Endodermal cell (in vitro differentiated cells): Measurements from ENCODE around the gene RHOB. TPM values are rescaled to one million over a fixed set of nuclear protein-coding genes. Genes with fewer than 3 reads are reported as not detected.

Experiments
- DNase-seq: peaks from one replicate; pipeline ENCODE4 v3.0.0-alpha.2; 2017
- H3K27ac ChIP-seq: 2 replicates; pipeline ENCODE4 v1.5.1; 2013; ENCODE audit warnings: mild to moderate bottlenecking, low read depth, low read length, moderate library complexity
- H3K27me3 ChIP-seq: 2 replicates; pipeline ENCODE4 v1.6.1; 2013; ENCODE audit warnings: mild to moderate bottlenecking, low read length, moderate library complexity; ENCODE audit not compliant: insufficient read depth, control insufficient read depth, poor library complexity, severe bottlenecking
- H3K36me3 ChIP-seq: 2 replicates; pipeline ENCODE4 v1.7.0; 2013; ENCODE audit warnings: mild to moderate bottlenecking, low read length, moderate library complexity; ENCODE audit not compliant: control insufficient read depth, insufficient read depth
- H3K4me1 ChIP-seq: one replicate; pipeline ENCODE4 v1.7.0; 2013; ENCODE audit warnings: low read length; ENCODE audit not compliant: control insufficient read depth, insufficient read depth
- H3K4me3 ChIP-seq: 2 replicates; pipeline ENCODE4 v1.5.1; 2013; ENCODE audit warnings: mild to moderate bottlenecking, low read length, moderate library complexity
- H3K9ac ChIP-seq: 2 replicates; pipeline ENCODE4 v1.6.1; 2013; ENCODE audit warnings: mild to moderate bottlenecking, low read length, moderate library complexity; ENCODE audit not compliant: poor library complexity, severe bottlenecking; ENCODE audit errors: extremely low read depth
- H3K9me3 ChIP-seq: 2 replicates; pipeline ENCODE4 v1.6.1; 2013; ENCODE audit warnings: mild to moderate bottlenecking, low read length, moderate library complexity; ENCODE audit not compliant: control insufficient read depth
- H3K27ac Mint-ChIP-seq: 2 replicates; pipeline ENCODE4 v1.8.0; 2020; ENCODE audit warnings: mixed read lengths
- H3K27me3 Mint-ChIP-seq: 2 replicates; pipeline ENCODE4 v1.8.0; 2021; ENCODE audit warnings: mild to moderate bottlenecking, mixed read lengths; ENCODE audit not compliant: insufficient read depth
- H3K36me3 Mint-ChIP-seq: 2 replicates; pipeline ENCODE4 v1.8.0; 2020; ENCODE audit warnings: low read depth, mixed read lengths
- H3K4me1 Mint-ChIP-seq: 2 replicates; pipeline ENCODE4 v1.8.0; 2020; ENCODE audit warnings: mixed read lengths
- H3K4me3 Mint-ChIP-seq: 2 replicates; pipeline ENCODE4 v1.8.0; 2020; ENCODE audit warnings: mild to moderate bottlenecking, moderate library complexity, mixed read lengths
- H3K9me3 Mint-ChIP-seq: 2 replicates; pipeline ENCODE4 v1.8.0; 2020; ENCODE audit warnings: mild to moderate bottlenecking, mixed read lengths
- CTCF ChIP-seq: fragments of 200-600 bp; sonication (generic); conservative IDR thresholded peaks from 2 replicates; pipeline ENCODE4 v1.5.0; 2021; ENCODE audit warnings: antibody characterized with exemption, mild to moderate bottlenecking
- WGBS, 2 experiments: methylation state at CpG; one replicate each; pipeline versions ENCODE4 v1.1.5 to v1.1.7; 2013; ENCODE audit warnings: missing lambda C conversion rate in 2 of 2, mixed read lengths in 1 of 2; ENCODE audit not compliant: insufficient coverage in 1 of 2, insufficient read length in 1 of 2; 5-methylcytosine and 5-hydroxymethylcytosine counted together
- total RNA-seq, 2 donors: library from RNA; stranded (reverse); fragmentation: NEBNext Ultra II Directional in 1 of 2; extraction: Animal tissue kit (Norgen Biotek cat#: 25700) in 1 of 2; gene quantifications; 2 replicates in 1 of 2; 3 replicates in 1 of 2; pipeline ENCODE4 v1.2.1, GENCODE V29; 2021

The RHOB gene
- total RNA-seq, 2 donors from 2014 or later = 25.6 to 47.0 TPM

GRCh38 chr2:20421988-20422370 lies 24.9 kb upstream of the RHOB start:
- H3K27ac Mint-ChIP-seq = no peak overlapping the region
- no peak for DNase-seq

GRCh38 chr2:20422402-20423271 lies 24.2 kb upstream of the RHOB start:
- Mint-ChIP-seq H3K36me3 (no peaks in the 10 kb centered on the region), H3K4me3 (no peak overlapping the region), H3K27ac (peak overlapping the region; percentile 61), H3K4me1 (peaks cover 2% of the 10 kb centered on the region), H3K9me3 (no peaks in the 10 kb centered on the region), H3K27me3 (no peaks in the 10 kb centered on the region)
- H3K4me3 ChIP-seq = no peak overlapping the region
- peak; percentile 67 for TF ChIP-seq CTCF
- no peak overlapping the region for H3K27ac ChIP-seq
- peak; percentile 82 for DNase-seq
- H3K9ac ChIP-seq = no peak overlapping the region
- H3K9me3 ChIP-seq = no peaks in the 10 kb centered on the region
- peaks cover 3% of the 10 kb centered on the region for H3K4me1 ChIP-seq
- no peaks in the 10 kb centered on the region for H3K27me3 ChIP-seq
- 86 to 88% methylated on average over 7 to 11 of the region's 11 CpGs for WGBS, 2 experiments
- H3K36me3 ChIP-seq = no peaks in the 10 kb centered on the region

More at GRCh38 chr2:20421988-20422370, 24.9 kb upstream of the RHOB start:
- H3K36me3 Mint-ChIP-seq = no peaks in the 10 kb centered on the region
- TF ChIP-seq CTCF = no peak
- H3K27ac ChIP-seq = no peak overlapping the region
- H3K4me3 ChIP-seq = no peak overlapping the region
- no peak overlapping the region for H3K4me3 Mint-ChIP-seq
- H3K36me3 ChIP-seq = no peaks in the 10 kb centered on the region
- WGBS, 2 experiments = 92 to 93% methylated on average over 6 to 7 of the region's 7 CpGs
- H3K4me1 Mint-ChIP-seq = peaks cover 2% of the 10 kb centered on the region
- H3K27me3 Mint-ChIP-seq = no peaks in the 10 kb centered on the region
- peaks cover 3% of the 10 kb centered on the region for H3K4me1 ChIP-seq
- no peaks in the 10 kb centered on the region for H3K27me3 ChIP-seq
- no peaks in the 10 kb centered on the region for H3K9me3 Mint-ChIP-seq
- H3K9ac ChIP-seq = no peak overlapping the region
- no peaks in the 10 kb centered on the region for H3K9me3 ChIP-seq

GRCh38 chr2:20423359-20423758 lies 23.5 kb upstream of the RHOB start:
- peaks cover 2% of the 10 kb centered on the region for H3K4me1 Mint-ChIP-seq
- H3K36me3 Mint-ChIP-seq = no peaks in the 10 kb centered on the region
- no peak overlapping the region for H3K4me3 ChIP-seq
- no peak for DNase-seq
- no peak overlapping the region for H3K9ac ChIP-seq
- no peak overlapping the region for H3K27ac ChIP-seq
- no peak for TF ChIP-seq CTCF
- peaks cover 3% of the 10 kb centered on the region for H3K4me1 ChIP-seq
- no peaks in the 10 kb centered on the region for H3K27me3 ChIP-seq
- no peaks in the 10 kb centered on the region for H3K27me3 Mint-ChIP-seq
- WGBS, 2 experiments = 94 to 96% methylated on average over 5 to 6 of the region's 6 CpGs
- H3K36me3 ChIP-seq = no peaks in the 10 kb centered on the region
- no peak overlapping the region for H3K4me3 Mint-ChIP-seq
- H3K9me3 Mint-ChIP-seq = no peaks in the 10 kb centered on the region
- no peak overlapping the region for H3K27ac Mint-ChIP-seq
- no peaks in the 10 kb centered on the region for H3K9me3 ChIP-seq
